SKM-1 treated with dmso at 0.1 percent for 144 hours (cell line): ENCODE measurements around the gene POF1B.
"Not testable (repeated sequence)": the region's sequence is repeated elsewhere in the genome, so short reads cannot be mapped to it uniquely, and the experiment has no call there.

Experiments
- DNase-seq: peaks from one replicate; lab custom pipeline; 2025; ENCODE audit not compliant: unreplicated experiment; lab: John Stamatoyannopoulos, UW

Gene POF1B, protein sequence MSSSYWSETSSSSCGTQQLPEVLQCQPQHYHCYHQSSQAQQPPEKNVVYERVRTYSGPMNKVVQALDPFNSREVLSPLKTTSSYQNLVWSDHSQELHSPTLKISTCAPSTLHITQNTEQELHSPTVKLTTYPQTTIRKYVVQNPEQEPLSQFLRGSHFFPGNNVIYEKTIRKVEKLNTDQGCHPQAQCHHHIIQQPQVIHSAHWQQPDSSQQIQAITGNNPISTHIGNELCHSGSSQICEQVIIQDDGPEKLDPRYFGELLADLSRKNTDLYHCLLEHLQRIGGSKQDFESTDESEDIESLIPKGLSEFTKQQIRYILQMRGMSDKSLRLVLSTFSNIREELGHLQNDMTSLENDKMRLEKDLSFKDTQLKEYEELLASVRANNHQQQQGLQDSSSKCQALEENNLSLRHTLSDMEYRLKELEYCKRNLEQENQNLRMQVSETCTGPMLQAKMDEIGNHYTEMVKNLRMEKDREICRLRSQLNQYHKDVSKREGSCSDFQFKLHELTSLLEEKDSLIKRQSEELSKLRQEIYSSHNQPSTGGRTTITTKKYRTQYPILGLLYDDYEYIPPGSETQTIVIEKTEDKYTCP

GRCh38 chrX:85379174-85379907 lies at the start of gene POF1B:
TSS of gene POF1B (minus strand) at chrX:85379665. CDS start at chrX:85379454, 211 bp downstream.
- no peak for DNase-seq

GRCh38 chrX:85429066-85429465 lies 49.6 kb upstream of the POF1B start:
- DNase-seq, result no peak

- DNase-seq, result no peak
These were observed 39.8 kb upstream of the POF1B start for GRCh38 chrX:85419293-85419692.

DNA sequence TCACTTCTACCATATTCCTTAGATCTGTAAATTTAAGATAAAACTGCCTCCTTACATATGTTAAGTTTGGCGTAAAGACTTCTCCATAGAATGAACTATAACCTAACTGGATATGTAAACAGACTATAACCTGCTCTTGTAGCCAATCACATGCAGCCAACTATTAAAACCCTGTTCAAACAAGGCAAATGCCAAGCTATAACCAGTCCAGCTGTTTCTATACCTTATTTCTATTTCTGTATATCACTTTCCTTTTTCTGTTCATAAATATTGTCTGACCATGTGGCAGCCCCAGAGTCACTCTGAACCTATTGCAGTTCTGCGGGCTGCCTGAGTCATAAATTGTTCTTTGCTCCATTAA lies 12.4 kb upstream of the POF1B start:
- no peak for DNase-seq

- DNase-seq, result no peak
These were observed 11.9 kb upstream of the POF1B start for GRCh38 chrX:85391185-85391877.

DNA sequence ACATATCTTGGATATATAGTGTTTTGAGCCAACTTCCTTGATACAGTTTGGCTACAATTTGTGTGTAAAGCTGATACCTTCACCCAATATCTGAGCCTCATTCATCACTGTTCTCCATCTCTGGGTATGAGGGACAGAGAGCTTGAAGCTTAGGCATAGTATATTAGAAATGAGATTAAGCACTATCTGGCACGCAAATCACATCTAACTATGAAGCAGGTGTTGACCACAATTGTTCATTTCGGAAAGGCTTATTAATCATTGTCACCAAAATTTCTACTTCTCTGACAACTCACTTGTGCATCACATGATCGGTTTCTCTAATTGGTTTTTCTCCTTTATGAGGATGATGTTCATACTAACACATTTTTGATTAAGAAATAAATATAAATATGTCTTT lies 2.1 kb upstream of the POF1B start:
- no peak for DNase-seq

GRCh38 chrX:85378461-85378860 lies 1.0 kb downstream of the POF1B start:
- no peak for DNase-seq

- no peak for DNase-seq
These were observed 4.1 kb downstream of the POF1B start for GRCh38 chrX:85375333-85375738.

DNA sequence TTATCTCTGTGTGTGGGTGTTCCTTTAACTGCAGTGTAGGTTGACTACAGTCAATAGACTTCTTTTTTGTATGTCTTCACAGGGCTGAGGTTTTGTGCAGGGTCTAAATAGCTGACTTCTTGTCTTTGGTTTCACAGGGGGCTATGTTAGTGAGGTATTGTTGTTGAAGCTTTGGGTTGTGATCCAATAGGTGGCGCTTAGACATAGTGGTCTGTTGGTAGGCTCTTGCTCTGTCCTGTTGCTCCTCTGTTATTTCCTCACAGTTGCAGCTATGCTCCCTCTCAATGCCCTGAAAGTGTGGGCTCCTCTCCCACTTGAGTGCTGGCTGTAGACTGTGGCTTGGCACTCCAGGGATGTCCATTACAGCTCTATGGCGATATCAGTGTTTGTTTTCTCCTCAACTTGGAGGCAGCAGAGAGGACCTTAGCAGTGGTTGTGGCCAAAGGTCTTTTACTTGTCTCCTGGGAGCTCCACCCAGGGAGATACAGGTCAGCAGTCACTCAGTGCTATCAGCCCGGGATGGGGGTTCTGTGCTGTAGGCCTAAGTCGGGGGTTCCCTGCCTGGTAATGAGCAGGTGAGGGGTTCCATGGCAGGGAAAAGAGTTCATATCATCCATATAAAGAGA lies 14.0 kb downstream of the POF1B start:
- no peak for DNase-seq

DNA sequence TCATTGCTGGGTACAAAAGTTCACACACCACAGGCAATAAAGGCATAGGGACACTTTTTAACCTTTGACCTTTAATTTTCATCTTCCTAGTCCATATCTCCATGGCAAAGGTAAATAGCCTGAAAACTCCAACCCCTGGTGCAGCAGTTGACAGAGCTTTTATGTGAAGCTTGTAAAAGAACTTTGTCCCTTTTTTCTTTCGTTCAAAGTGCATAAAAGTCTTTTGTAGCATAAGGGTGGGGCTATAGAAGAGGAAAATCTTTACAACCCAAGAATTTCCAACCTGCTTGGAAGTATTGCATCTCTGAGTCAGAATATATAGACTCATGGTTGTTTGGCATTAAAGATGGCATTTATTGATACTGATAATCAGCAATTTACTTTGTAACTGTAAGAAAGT lies 20.4 kb downstream of the POF1B start:
- DNase-seq, result no peak

GRCh38 chrX:85345523-85345922 lies 33.9 kb downstream of the POF1B start:
- DNase-seq, result no peak

GRCh38 chrX:85327060-85327333 lies 52.5 kb downstream of the POF1B start:
- DNase-seq, result no peak

DNA sequence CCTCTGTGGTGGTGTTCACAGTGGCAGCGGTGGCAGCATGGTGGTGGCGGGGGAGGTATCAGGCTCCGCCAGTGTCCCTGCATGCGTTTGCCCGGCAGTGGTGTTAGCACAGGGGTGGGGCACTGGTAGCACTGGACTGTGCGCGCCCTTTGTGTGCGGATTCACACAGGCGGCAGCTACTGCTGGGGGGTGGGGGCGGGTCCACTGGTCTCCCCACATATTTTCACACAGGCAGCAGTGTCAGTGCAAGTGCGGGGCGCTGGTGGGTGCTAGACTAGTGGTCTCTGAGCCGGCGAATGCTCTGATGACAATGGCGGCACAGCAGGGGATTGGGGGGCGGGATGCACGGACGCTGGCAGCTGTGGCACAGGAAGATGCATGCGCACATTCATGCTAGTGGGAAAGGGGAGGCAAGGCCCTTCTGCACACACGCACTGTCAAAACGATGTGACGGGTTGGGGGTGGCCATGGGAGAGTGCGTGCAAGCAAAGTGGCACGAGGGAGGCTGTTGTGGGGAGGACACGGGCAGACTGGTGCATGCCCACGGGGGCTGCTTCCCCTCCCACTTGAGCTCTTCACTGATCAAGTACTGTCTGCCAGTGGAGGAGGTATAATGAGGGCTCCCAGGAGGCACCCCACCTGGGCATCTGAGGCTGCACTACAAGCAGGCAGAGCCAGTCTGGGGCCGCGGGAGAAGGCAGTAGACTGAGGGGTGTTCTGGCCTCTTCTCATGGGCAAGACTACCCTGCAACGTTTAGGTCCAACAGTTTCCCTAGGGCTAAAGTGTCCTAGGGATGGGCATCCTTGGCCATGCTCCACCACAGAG lies 53.0 kb downstream of the POF1B start:
- no peak for DNase-seq

- DNase-seq, result not testable (repeated sequence)
These were observed 68.1 kb downstream of the POF1B start for GRCh38 chrX:85311348-85311747.

GRCh38 chrX:85309717-85310116 lies 69.7 kb downstream of the POF1B start:
- no peak for DNase-seq

- DNase-seq, result no peak
These were observed 75.9 kb downstream of the POF1B start for GRCh38 chrX:85303544-85303943.

DNA sequence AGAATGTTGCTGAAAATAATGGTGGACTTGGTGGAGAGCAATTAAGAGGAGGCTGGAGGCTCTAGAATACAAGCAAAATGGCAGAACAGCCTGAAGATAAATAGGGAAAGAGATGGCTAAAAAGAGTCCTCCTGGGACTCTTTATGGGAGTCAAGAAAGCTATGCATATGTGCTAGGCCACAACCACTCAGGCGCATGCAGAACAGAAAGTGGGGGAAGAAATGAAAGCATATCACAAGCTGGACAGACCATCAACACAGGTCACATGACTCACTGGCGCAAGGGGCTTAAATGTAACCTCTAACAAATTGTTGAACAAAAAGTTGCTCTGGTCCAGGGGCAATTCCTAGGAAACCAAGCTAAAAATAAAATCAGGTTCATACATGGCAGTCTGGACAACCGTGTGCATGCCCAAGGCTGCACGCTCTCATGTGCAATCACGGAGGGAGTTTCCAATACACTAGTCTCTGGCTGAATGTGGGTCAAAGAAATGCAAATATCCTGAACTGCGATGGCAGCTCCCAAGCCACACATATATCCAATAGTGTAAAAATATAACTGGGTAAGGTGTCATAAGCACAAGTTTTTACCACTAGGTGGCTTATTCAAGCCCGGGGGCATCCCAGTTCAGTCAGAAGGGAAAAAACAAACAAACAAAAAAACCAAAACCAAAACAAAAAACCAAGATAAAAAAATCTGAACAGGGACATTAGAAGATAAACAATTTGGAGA lies 90.3 kb downstream of the POF1B start:
- no peak for DNase-seq

DNA sequence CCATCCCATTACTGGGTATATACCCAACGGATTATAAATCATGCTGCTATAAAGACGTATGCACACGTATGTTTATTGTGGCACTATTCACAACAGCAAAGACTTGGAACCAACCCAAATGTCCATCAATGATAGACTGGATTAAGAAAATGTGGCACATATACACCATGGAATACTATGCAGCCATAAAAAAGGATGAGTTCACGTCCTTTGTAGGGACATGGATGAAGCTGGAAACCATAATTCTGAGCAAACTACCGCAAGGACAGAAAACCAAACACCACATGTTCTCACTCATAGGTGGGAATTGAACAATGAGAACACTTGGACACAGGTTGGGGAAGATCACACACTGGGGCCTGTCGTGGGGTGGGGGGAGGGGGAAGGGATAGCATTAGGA lies 94.2 kb downstream of the POF1B start:
- DNase-seq, result not testable (repeated sequence)

- DNase-seq, result no peak
These were observed 134.8 kb downstream of the POF1B start for GRCh38 chrX:85244450-85245211.
